UCSD-AML1 (cell line): ENCODE data around the gene PRSS33.

Experiments
- DNase-seq: peaks from one replicate; lab custom pipeline; 2025; ENCODE audit not compliant: unreplicated experiment; lab: John Stamatoyannopoulos, UW

PRSS33 gene

GRCh38 chr16:2787406-2787805, at the start of gene PRSS33:
TSS of gene PRSS33 (minus strand) at chr16:2787560. CDS start at chr16:2786547, 1,013 bp downstream.
- no peak for DNase-seq

GRCh38 chr16:2836646-2837508, 49.5 kb upstream of the PRSS33 start:
- DNase-seq = no peak

- peak; percentile 58 for DNase-seq
These were observed 48.5 kb upstream of the PRSS33 start for GRCh38 chr16:2835638-2836493.

GRCh38 chr16:2834968-2835367, 47.6 kb upstream of the PRSS33 start:
- no peak for DNase-seq

- no peak for DNase-seq
These were observed 46.4 kb upstream of the PRSS33 start for GRCh38 chr16:2833776-2834175.

- DNase-seq = no peak
These were observed 43.8 kb upstream of the PRSS33 start for GRCh38 chr16:2831203-2831602.

GRCh38 chr16:2830355-2830695, 43.0 kb upstream of the PRSS33 start:
- no peak for DNase-seq

GRCh38 chr16:2829501-2830354, 42.4 kb upstream of the PRSS33 start, which contains the start of gene ZG16B:
TSS of gene ZG16B (plus strand) at chr16:2830303. CDS start at chr16:2830442, 139 bp downstream.
- peak; percentile 79 for DNase-seq

GRCh38 chr16:2828876-2829430, 41.6 kb upstream of the PRSS33 start:
- DNase-seq = no peak

- DNase-seq = no peak
These were observed 41.1 kb upstream of the PRSS33 start for GRCh38 chr16:2828521-2828840.

- no peak for DNase-seq
These were observed 40.6 kb upstream of the PRSS33 start for GRCh38 chr16:2827831-2828520.

- no peak for DNase-seq
These were observed 40.0 kb upstream of the PRSS33 start for GRCh38 chr16:2827374-2827791.

GRCh38 chr16:2826591-2827373, 39.4 kb upstream of the PRSS33 start:
- no peak for DNase-seq

- no peak for DNase-seq
These were observed 38.5 kb upstream of the PRSS33 start for GRCh38 chr16:2825906-2826305.

GRCh38 chr16:2825049-2825742, 37.8 kb upstream of the PRSS33 start:
- DNase-seq = no peak

GRCh38 chr16:2824626-2825025, 37.3 kb upstream of the PRSS33 start:
- DNase-seq = no peak

GRCh38 chr16:2822496-2822895, 35.1 kb upstream of the PRSS33 start:
- DNase-seq = no peak

- no peak for DNase-seq
These were observed 34.8 kb upstream of the PRSS33 start for GRCh38 chr16:2822158-2822495.
